Measurements from ENCODE around the gene TRAPPC2L. TPM values are rescaled to one million over a fixed set of nuclear protein-coding genes. Genes with fewer than 3 reads are reported as not detected.

TRAPPC2L gene, protein sequence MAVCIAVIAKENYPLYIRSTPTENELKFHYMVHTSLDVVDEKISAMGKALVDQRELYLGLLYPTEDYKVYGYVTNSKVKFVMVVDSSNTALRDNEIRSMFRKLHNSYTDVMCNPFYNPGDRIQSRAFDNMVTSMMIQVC
- total RNA-seq (2022; extraction: Qiagen RNA extraction; ENCODE audit: low read depth): 101 to 127 TPM (median 106 TPM) in 5 replicates

DNA sequence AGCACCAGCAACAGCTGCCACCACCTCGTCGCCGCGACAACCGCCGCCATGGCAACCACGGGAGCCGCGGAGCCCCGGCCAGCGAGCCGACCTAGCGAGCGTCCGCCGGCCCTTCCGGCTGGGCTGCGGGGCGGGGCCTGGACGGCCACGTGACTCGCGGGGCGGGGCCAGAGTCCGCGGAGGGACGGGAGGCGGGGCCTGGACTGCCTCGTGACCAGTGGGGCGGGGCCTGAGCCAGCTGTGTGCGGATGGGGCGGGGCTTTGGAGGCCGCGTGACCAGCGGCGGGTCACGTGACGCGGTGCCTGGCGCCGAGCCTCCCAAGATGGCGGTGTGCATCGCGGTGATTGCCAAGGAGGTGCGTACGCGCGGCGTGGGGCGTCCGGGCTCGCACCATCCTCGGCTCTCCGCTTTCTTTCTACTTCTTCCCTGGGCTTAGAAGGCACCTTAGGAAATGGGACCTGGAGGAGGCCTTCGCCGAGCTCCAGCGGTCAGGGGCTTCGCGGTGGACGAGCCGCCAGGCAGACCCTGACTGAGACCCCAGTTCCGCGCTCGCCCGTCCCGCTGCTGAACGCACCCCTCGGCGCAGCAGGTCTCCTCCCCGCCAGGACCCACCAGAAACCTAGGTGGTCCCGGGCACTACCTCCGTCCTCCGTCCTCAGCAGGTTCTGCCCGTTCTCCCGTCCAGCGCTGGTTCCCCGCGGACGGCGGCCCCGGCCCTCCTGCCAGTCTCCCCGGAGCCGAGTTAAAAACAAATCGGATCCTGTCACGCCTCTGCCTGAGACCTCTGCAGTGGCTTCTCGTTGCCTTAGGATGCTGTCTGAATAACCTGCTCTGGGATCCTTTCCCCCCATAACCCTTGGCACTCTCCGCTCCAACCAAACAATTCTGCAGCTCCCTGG, at the start of gene TRAPPC2L, which contains the start of gene GALNS:
Gene TRAPPC2L (plus strand): TSS at position 300 of the 900 bp plus-strand sequence. CDS start 24 bp downstream, at position 324.
Gene GALNS (minus strand): TSS at position 120 of the 900 bp plus-strand sequence. CDS start 70 bp downstream, at position 50.

DNA sequence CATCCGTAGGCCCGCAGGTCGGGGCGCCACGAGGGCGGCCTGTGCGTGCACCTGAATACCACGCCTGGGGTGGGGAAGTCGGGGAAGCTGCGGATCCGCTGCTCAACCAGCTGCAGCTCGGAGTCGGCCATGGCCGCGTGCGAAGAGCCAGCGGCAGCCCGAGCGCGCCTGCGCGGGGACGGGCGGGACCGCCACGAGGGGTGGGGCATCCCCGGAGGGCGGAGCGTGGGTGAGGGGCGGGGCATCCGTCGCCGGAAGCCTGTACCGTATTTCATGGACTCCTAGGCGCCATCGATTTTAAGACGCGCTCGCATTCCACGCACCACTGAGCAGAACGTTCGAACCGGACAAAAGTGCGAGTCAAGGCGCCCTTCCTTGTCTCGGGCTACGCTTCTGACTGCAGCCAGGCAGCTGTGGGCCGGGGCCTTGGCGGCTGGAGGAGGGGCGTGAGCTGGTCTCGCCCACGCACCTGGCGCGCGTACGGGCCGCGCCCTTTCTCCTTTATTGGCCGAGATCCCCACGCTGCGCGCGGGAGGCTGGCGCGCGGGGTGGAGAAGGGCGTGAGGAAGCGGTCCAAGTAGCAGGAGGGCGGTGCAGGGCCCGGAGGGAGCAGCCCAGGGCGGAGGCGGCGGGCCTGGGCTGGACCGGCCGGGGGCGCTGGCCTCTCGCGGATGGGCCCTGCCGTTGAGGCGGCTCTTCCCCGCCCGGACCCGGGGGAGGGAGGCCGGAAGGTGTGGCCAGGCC, 45.0 kb upstream of the TRAPPC2L start, which contains the start of gene APRT:
Gene APRT (minus strand): TSS at position 160 of the 744 bp plus-strand sequence. CDS start 29 bp downstream, at position 131.

DNA sequence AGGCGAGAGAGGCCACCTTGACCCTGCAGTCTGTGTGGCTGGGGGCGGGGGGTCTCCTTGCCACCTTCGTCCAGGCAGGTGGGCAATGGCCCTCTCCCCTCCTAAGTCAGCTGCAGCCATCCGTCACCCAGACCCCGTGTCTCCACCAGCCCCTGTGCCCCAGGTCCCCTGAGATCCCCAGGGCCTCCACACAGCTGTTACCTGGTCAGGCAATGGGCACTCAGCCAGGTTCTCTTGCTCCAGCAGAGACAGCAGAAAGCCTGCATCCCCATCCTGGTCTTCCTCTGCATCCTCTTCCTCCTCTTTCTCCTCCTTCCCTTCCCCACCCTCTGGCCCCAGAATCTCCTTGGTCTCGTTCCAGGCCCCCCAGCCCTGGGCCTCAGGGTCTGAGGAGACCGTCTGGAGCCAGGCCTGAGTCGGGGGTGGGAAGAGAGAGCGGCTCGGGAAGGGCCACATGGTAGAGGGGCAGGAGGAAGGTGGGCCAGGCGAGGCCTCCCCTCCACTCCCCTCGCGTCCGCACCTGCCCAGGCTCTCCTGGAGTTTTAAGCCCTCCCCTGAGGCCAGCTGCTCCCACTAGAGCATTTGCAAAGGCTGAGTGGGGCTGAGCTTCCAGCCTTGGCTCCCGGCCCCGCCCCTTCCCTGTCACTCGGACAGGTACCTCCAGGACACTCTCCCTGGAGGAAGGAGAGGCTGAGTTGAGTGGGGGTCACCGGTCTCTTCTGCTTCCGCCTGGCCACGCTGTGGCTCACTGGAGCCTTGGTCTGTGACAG, 9.4 kb downstream of the TRAPPC2L start, which contains the start of gene PABPN1L:
Gene PABPN1L (minus strand): TSS at position 510 of the 770 bp plus-strand sequence. CDS start 54 bp downstream, at position 456.

Other genes starting within 250 kb of the TRAPPC2L start
- not detected in 5 replicates for gene IL17C, start 218.6 kb upstream of the TRAPPC2L start, total RNA-seq (2022; extraction: Qiagen RNA extraction; ENCODE audit: low read depth)
- 267 to 301 TPM (median 293 TPM) in 5 replicates for gene CYBA, start 206.1 kb upstream of the TRAPPC2L start, total RNA-seq (2022; extraction: Qiagen RNA extraction; ENCODE audit: low read depth)
- gene MVD, start 194.0 kb upstream of the TRAPPC2L start, total RNA-seq (2022; extraction: Qiagen RNA extraction; ENCODE audit: low read depth): 16.6 to 23.1 TPM (median 20.2 TPM) in 5 replicates
- 0.08 to 0.32 TPM (median 0.17 TPM) in 4 of 5 replicates, not detected in the other for gene SNAI3, start 170.6 kb upstream of the TRAPPC2L start, total RNA-seq (2022; extraction: Qiagen RNA extraction; ENCODE audit: low read depth)
- gene RNF166, start 150.7 kb upstream of the TRAPPC2L start, total RNA-seq (2022; extraction: Qiagen RNA extraction; ENCODE audit: low read depth): 11.3 to 17.7 TPM (median 17.4 TPM) in 5 replicates
- gene CTU2, start 150.6 kb upstream of the TRAPPC2L start, total RNA-seq (2022; extraction: Qiagen RNA extraction; ENCODE audit: low read depth): 25.4 to 36.2 TPM (median 33.3 TPM) in 5 replicates
- gene PIEZO1, start 71.9 kb upstream of the TRAPPC2L start, total RNA-seq (2022; extraction: Qiagen RNA extraction; ENCODE audit: low read depth): 110 to 147 TPM (median 137 TPM) in 5 replicates
- 25.6 to 32.0 TPM (median 29.9 TPM) in 5 replicates for gene CDT1, start 53.3 kb upstream of the TRAPPC2L start, total RNA-seq (2022; extraction: Qiagen RNA extraction; ENCODE audit: low read depth)
- 310 to 457 TPM (median 407 TPM) in 5 replicates for gene APRT, start 45.2 kb upstream of the TRAPPC2L start, total RNA-seq (2022; extraction: Qiagen RNA extraction; ENCODE audit: low read depth)
- 33.8 to 47.9 TPM (median 47.0 TPM) in 5 replicates for gene GALNS, start 180 bp upstream of the TRAPPC2L start, total RNA-seq (2022; extraction: Qiagen RNA extraction; ENCODE audit: low read depth)
- not detected in 5 replicates for gene PABPN1L, start 9.5 kb downstream of the TRAPPC2L start, total RNA-seq (2022; extraction: Qiagen RNA extraction; ENCODE audit: low read depth)
- 0.27 to 0.81 TPM (median 0.43 TPM) in 5 replicates for gene CBFA2T3, start 120.1 kb downstream of the TRAPPC2L start, total RNA-seq (2022; extraction: Qiagen RNA extraction; ENCODE audit: low read depth)
- 17.7 to 19.2 TPM (median 18.1 TPM) in 5 replicates for gene ACSF3, start 236.7 kb downstream of the TRAPPC2L start, total RNA-seq (2022; extraction: Qiagen RNA extraction; ENCODE audit: low read depth)